ENCODE data around the gene CCT5. TPM values are rescaled to one million over a fixed set of nuclear protein-coding genes. Genes with fewer than 3 reads are reported as not detected.

Gene CCT5
- polyA plus RNA-seq, 1 donor (not counting 4 experiments of a cell fraction or from before 2014, with no cell fraction given): 558 TPM

DNA sequence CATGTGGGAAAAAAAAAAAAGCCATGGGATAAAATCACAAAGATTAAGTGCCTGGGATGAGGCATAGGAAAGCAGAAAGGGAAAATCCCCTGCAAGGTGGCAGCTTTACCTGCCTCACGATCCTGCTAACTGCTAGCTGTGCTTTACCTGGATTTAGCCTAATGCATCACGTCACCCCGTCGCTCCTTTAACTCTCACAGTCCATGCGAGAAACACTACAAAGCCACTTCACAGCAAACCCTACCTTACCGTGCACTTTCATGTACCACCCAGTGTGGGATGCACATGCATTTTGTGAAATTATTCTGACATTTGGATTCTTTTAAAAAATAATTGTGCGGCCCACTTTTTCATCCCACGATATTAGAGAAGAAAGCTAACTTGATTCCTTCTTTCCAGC is 31.4 kb upstream of the CCT5 start:
- Histone ChIP-seq H3K4me1 (ENCODE audit: control insufficient read depth, extremely low read depth, insufficient read depth, low read length) (no peaks in the 10 kb centered on the region), H3K4me3 (ENCODE audit: control insufficient read depth in 2 of 3, extremely low read depth in 1 of 3, insufficient read depth in 2 of 3, low read depth in 1 of 3, low read length in 3 of 3) (no peak overlapping the region), H3K9me1 (ENCODE audit: control insufficient read depth, extremely low read depth, insufficient read depth, low read length) (no peaks in the 10 kb centered on the region), H3K27ac (ENCODE audit: control insufficient read depth, insufficient read depth, low read length) (no peak overlapping the region), H3K9me3 (ENCODE audit: control insufficient read depth, low read depth, low read length) (no peaks in the 10 kb centered on the region), H3K4me2 (ENCODE audit: control insufficient read depth, extremely low read depth, insufficient read depth, low read depth, low read length) (no peak overlapping the region), H2AFZ (ENCODE audit: control insufficient read depth, low read length) (no peak overlapping the region), H3K9ac (ENCODE audit: control insufficient read depth, extremely low read depth, insufficient read depth, low read length) (no peak overlapping the region), H3K36me3 (ENCODE audit: control insufficient read depth in 2 of 2, extremely low read depth in 1 of 2, insufficient read depth in 2 of 2, low read length in 2 of 2) (no peaks in the 10 kb centered on the region), H3K27me3 (ENCODE audit: control insufficient read depth, extremely low read depth, insufficient read depth, low read length) (no peaks in the 10 kb centered on the region), H4K20me1 (ENCODE audit: control insufficient read depth, extremely low read depth, insufficient read depth, low read length) (no peaks in the 10 kb centered on the region), H3K79me2 (ENCODE audit: control insufficient read depth, insufficient read depth, low read length) (no peaks in the 10 kb centered on the region)
- TF ChIP-seq EZH2 (IDR thresholded peaks at IDR 0.05; ENCODE audit: low read length): no peak
- TF ChIP-seq CTCF (optimal IDR thresholded peaks at IDR 0.05 in 1 of 3, IDR thresholded peaks at IDR 0.05 in 1 of 3, conservative IDR thresholded peaks at IDR 0.05 in 1 of 3; ENCODE audit: extremely low read depth in 1 of 3, insufficient read depth in 2 of 3, low read length in 3 of 3): no peak
- no peak for DNase-seq (ENCODE audit: low read depth, low spot score)
- no peak for FAIRE-seq
- dilution Hi-C loops (cut with MboI; ENCODE audit: extremely low pct_ligation_motif_present, low sequenced_read_pairs): no loop called here

DNA sequence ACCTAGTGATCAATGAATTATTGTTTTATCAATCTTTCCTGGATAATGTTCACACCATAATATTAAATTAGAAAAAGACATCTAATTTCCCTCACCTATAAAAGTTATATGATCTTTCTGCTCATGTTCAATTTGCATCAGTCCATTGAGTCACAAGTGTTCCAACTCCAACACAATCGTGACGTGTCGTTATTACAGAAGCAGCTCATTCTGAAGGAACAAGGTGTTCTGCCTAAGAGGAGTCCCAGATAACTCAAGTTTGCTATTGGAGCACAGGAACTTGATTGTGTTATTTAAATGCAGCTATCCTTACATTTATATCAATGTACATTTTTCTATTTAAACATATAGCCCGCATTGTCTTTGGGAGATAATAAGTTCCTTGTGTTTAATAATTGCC is 31.0 kb upstream of the CCT5 start:
- no peaks in the 10 kb centered on the region for H3K36me3 ChIP-seq (ENCODE audit: control insufficient read depth in 2 of 2, extremely low read depth in 1 of 2, insufficient read depth in 2 of 2, low read length in 2 of 2)
- H3K27ac ChIP-seq (ENCODE audit: control insufficient read depth, insufficient read depth, low read length): no peak overlapping the region
- H3K9ac ChIP-seq (ENCODE audit: control insufficient read depth, extremely low read depth, insufficient read depth, low read length): no peak overlapping the region
- H3K9me3 ChIP-seq (ENCODE audit: control insufficient read depth, low read depth, low read length): no peaks in the 10 kb centered on the region
- no peak overlapping the region for H3K4me3 ChIP-seq (ENCODE audit: control insufficient read depth in 2 of 3, extremely low read depth in 1 of 3, insufficient read depth in 2 of 3, low read depth in 1 of 3, low read length in 3 of 3)
- FAIRE-seq (no peak), DNase-seq (ENCODE audit: low read depth, low spot score) (no peak)
- dilution Hi-C loops (cut with MboI; ENCODE audit: extremely low pct_ligation_motif_present, low sequenced_read_pairs): no loop called here
- no peaks in the 10 kb centered on the region for H3K79me2 ChIP-seq (ENCODE audit: control insufficient read depth, insufficient read depth, low read length)
- TF ChIP-seq CTCF (optimal IDR thresholded peaks at IDR 0.05 in 1 of 3, IDR thresholded peaks at IDR 0.05 in 1 of 3, conservative IDR thresholded peaks at IDR 0.05 in 1 of 3; ENCODE audit: extremely low read depth in 1 of 3, insufficient read depth in 2 of 3, low read length in 3 of 3) (no peak), EZH2 (IDR thresholded peaks at IDR 0.05; ENCODE audit: low read length) (no peak)
- no peak overlapping the region for H3K4me2 ChIP-seq (ENCODE audit: control insufficient read depth, extremely low read depth, insufficient read depth, low read depth, low read length)
- H3K9me1 ChIP-seq (ENCODE audit: control insufficient read depth, extremely low read depth, insufficient read depth, low read length): no peaks in the 10 kb centered on the region
- no peaks in the 10 kb centered on the region for H4K20me1 ChIP-seq (ENCODE audit: control insufficient read depth, extremely low read depth, insufficient read depth, low read length)
- no peaks in the 10 kb centered on the region for H3K27me3 ChIP-seq (ENCODE audit: control insufficient read depth, extremely low read depth, insufficient read depth, low read length)
- H3K4me1 ChIP-seq (ENCODE audit: control insufficient read depth, extremely low read depth, insufficient read depth, low read length): no peaks in the 10 kb centered on the region
- no peak overlapping the region for H2AFZ ChIP-seq (ENCODE audit: control insufficient read depth, low read length)

Data from keratinocyte (primary cell).